Stimulated activated CD8-positive, alpha-beta memory T cell treated with anti-CD3 and anti-CD28 coated beads, Interleukin-15, amount 100 ng/mL, for 1 hour (primary cell): Measurements from ENCODE around the gene ENOX2.
"Not testable (repeated sequence)": the region's sequence is repeated elsewhere in the genome, so short reads cannot be mapped to it uniquely, and the experiment has no call there.

Experiments
- DNase-seq: peaks from one replicate; pipeline ENCODE4 v3.0.0-alpha.2; 2020; ENCODE audit warnings: low read depth

ENOX2 gene, protein sequence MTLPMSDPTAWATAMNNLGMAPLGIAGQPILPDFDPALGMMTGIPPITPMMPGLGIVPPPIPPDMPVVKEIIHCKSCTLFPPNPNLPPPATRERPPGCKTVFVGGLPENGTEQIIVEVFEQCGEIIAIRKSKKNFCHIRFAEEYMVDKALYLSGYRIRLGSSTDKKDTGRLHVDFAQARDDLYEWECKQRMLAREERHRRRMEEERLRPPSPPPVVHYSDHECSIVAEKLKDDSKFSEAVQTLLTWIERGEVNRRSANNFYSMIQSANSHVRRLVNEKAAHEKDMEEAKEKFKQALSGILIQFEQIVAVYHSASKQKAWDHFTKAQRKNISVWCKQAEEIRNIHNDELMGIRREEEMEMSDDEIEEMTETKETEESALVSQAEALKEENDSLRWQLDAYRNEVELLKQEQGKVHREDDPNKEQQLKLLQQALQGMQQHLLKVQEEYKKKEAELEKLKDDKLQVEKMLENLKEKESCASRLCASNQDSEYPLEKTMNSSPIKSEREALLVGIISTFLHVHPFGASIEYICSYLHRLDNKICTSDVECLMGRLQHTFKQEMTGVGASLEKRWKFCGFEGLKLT

DNA sequence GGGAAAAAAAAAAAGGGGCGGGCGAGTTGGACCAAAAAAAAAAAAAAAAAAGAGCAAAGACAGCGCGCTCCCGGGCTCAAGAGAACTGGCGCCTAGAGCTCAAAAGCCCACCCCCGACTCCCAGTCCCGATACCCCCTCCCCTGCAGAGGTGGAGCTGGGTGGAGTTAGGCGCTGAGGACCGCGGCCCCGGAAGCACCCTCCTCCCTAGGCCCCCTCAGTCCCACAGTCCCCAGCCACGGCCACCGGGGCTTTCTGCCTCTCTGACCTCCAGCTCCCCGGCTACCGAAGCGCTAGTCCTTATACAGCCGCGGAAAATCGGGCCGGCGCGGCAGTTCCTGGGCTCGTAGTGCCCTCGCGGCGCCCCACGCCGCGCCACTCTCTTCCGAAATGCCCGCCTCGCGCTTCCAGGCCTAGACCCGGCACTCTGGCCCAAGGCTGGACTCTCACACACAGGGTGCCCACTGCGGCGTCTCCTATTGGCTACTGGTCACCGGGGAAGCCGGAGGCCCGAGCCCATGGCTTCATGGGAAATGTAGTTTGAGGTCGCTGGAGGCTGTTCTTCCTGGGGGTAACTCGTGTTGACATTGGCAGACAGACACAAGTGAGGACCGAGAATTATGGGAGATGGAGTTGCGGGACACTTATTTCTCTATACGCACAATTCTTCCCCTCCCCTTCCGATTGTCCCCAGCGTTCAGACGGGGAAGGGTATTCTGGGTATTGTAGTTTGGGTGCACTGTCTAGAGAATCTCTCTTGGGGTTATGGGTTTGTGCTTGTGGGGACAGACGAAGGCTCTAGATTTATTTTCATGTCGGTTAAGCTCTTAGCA lies at the start of gene ENOX2:
Gene ENOX2 (minus strand): TSS at position 427 of the 831 bp plus-strand sequence. CDS start 199,993 bp downstream, outside the sequence.
- peak; percentile 51 for DNase-seq

DNA sequence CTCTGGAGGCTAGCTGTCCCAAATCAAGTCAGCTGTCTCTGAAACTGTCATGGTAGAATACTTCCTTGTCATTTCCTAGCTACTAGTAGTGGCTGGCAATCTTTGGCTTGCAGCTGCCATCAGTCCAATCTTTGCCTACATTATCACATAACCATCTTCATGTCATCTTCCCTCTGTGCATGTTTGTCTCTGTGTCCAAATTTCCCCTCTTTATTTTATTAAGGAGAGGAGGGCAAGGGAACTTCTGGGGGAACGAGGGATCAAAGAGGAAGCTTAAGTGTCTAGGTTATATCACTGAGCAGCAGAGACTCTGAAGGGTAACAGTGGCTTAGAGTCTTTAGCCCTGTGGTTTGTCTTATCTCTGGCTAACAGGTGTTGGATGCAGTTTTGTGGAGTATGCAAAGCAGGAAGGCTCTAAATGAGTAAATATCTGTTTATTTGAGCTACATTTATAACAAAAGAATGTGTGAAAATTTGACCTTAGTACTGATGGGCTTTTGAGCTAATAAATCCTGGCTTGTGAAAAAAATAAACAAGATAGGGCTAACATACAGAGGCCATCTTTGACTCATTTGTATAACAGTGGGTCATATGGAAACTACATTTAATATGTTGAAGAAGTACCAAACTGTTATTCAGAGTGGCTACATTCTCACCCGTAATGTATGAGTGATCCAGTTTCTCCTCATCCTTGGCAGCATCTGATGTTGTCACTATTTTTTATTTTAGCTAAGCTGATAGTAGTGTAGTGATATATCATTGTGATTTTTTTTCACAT lies 49.4 kb upstream of the ENOX2 start:
- DNase-seq, result no peak

DNA sequence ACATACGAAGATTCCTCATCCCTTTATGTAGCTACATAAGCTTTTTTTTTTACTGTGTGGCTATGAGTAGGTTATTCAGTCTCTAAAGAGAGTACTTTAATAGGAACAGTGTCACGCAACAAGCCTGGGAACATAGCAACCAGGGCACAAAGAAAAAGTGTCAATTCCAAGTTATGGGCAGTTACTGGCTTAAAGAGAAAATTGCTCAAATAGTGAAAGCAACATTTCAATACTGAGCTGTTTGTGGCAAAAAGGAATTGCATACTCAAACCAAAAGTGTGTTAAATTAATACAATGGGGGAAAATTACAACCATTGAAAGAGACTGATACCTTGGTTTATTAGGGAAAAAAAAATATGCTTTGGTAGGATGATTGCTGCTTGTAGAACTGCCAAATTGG lies 41.2 kb upstream of the ENOX2 start:
- no peak for DNase-seq

DNA sequence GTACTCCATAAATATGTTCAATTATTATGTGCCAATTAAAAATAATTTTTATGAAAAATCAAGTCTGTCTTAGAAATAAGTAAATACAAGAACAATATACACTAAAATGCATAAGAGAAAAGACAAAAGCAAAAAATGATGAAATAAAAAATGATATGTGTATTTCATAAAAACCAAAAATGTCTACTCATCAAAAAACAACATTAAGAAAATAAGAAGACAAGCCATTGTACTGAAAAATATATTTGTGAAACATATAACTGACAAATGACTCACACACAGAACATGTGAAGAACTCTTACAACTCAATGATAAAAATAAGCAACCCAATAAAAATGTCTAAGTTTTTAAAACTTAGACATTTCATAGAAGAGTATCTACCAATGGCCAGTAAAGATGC lies 34.1 kb upstream of the ENOX2 start:
- no peak for DNase-seq

DNA sequence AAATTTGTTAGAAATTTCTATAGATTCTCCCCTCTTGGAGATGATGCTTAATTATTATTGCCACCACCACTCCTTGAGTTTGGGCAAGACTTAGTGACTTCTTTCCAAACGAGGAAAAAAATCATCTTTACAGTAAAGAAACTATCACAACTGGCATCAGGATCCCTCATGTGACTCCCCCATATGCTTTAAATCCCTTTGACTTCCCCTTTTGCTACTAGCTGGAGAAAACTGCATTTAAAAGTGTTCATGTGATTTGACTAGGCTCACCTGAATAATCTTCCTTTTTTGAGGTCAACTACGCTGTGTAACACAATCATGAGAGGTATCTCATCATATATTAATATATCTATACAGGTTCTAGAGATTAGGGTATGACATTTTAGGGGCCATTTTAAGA lies 30.3 kb upstream of the ENOX2 start:
- no peak for DNase-seq

DNA sequence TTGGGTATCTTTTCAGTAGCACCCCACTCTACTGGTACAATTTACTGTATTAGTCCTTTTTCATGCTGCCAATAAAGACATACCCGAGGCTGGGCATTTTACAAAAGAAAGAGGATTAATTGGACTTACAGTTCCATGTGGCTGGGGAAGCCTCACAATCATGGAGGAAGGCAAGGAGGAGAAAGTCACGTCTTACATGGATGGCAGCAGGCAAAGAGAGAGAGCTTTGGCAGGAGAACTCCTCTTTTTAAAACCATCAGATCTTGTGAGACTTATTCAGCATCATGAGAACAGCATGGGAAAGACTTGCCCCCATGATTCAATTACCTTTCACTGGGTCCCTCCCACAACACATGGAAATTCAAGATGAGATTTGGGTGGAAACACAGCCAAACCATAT lies 17.4 kb upstream of the ENOX2 start:
- DNase-seq, result not testable (repeated sequence)

DNA sequence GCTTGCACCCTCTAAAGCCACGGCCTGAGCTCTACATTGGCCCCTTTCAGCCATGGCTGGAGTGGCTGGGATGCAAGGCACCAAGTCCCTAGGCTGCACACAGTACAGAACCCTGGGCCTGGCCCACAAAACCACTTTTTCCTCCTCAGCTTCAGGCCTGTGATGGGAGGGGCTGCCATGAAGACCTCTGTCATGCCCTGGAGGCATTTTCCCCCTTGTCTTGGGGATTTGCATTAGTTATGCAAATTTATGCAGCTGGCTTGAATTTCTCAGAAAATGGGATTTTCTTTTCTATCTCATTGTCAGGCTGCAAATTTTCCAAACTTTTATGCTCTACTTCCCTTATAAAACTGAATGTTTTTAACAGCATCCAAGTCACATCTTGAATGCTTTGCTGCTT lies 16.7 kb upstream of the ENOX2 start:
- DNase-seq, result not testable (repeated sequence)

DNA sequence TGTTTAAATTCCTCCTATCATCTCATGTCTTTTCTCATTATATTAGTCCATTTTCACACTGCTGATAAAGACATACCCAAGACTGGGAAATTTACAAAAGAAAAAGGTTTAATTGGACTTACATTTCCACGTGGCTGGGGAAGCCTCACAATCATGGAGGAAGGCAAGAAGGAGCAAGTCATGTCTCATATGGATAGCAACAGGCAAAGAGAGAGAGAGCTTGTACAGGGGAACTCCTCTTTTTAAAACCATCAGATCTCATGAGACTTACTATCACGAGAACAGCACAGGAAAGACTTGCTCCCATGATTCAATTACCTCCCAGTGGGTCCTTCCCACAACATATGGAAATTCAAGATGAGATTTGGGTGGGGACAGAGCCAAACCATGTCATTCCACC lies 15.5 kb upstream of the ENOX2 start:
- not testable (repeated sequence) for DNase-seq

DNA sequence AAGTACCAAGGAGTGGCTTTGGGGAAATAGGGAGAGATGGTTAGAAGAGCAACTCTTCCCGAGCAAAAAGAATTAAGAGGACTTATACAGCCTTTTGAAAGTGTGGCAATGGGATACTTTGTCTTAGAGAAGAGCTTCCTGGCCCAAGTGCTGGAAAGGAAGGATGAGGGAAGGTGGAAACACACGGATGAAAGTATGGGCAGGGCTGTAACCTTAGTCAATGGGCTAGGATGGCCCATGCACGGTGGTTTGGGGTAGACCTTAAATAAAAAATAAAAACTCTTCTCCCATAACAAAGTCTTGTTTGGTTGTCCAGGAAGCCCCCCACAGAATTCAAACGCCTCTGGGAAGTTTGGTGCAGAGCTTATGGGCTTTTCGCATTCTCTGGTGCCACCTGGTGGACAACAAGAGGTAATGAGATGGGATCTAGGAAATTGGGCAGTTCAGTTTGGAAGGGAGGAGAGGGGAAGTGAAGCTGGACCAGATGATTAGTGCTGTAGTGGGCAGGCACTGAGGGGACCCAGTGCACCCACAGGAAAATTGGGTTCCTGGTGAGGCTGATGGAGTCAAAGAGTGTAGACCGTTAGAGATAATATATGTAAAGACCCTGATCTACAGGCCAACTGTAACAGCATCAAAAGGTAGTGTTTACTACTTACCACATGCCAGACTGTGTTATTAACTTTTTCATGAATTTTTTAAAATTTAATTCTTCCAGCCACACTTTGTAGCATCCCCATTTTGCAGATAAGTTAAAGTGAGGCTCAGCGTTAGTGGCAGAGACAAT lies 13.8 kb upstream of the ENOX2 start:
- no peak for DNase-seq

DNA sequence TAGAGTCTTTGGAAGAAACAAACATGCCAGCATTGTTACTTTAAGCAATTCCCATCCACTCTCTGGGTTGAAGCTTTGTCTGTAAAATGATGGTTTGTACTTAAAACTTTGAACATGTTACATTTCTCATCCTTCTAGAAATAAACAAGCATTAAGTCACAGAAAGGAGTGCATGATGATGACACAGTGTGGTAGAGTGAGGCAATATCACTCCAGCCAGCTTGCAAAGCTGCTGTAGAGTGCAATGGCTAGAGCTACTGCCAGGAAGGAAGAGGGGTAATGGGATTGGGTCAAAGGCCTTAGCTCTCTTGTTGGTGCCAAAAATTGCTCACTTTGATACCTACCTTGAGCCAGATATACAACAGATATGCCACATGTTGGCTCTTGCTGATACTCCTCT lies 12.3 kb upstream of the ENOX2 start:
- DNase-seq, result no peak

DNA sequence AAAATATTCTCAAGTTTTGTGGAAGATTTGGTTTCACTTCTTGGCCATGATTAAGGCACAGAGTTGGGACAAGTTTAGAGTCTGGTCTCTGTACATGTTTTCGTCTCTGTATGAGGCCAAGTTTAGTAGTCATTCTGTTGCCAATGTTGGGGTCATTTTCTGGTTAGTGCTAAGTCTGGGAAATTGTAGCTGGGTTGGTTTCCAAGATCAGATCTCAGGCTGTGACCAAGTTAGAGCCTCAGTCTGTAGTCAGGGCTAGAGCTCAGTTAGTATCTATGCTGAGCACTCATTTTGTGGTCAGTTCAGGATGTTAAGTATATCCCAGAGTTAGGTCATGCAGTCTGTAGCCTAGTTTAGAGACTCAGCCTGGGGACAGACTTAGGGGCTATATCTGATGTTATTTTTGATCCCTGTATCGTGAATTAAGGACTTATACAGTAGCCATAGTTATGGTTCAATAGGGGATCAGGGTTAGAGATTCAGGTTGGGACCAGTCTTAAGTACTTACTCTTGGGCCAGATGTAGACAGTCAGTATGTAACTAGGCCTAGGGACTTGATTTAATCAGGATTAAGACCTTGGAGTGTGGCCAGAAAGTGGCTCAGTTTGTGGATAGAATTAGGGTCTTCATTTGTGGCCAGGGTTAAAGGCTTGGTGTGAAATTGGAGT lies 6.6 kb upstream of the ENOX2 start:
- DNase-seq, result no peak

DNA sequence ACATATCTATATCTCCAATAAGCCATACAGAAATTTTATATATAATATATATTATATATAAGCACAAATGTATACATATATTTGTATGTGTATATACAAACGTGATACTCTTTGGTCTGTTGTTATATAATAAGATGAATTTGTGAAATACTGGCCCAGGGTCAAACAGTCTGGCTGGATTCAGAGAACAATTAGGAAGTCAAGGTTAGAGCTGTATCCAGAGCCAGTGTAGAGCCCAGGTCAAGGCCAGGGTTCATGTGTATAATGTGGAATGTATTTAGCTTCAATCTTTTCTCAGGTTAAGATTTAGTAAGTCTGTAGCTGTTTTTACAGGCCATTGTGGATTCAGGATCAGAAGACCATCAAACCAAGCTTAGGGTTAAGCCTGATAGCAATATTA lies 3.8 kb upstream of the ENOX2 start:
- no peak for DNase-seq

DNA sequence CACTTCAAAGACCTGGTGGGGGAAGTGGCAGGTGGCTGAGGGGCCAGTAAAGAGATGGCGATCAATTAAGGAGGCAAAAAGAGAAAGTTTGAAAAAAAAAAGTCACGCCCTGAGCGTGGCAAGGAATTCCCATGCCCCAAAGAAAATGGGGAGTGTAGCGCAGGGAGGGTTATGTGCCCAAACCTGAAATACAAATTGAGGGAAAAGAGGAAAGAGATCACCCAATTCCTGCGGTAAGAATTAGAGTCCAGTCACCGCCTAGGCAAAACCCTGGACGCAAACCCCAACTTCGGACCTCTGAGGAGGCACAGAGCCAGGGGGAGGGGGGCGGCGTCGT lies 595 bp downstream of the ENOX2 start:
- no peak for DNase-seq

DNA sequence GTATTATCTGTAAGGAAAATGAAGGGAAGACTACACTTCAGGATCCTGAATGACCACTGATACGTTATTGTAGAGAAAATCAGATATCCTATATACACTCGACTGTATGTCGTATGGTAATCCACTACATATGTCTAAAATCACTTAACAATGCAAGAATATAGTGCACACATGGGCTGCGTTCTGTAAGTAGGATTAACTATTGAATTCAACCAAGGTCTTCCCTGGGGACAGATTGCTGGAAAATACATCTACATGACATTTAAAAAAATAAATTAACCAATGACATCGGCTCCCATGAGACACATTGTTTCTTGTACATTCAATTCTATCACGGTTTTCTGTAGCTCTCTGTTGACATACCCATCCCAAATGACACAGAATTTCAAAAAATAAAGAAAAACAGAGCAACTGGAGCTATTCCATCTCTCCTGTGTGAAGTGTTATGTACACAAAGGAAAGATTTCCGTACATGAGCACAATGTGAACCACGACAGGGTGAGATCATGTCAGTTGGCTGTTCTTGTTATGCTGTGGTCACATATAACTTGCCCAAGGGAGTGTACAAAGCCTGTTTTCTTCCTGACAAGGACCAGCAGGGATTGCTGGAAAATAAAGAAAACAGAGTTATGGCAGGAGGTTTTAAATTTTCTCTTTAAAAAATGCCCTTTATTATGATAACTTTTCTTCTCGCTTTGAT lies 6.1 kb downstream of the ENOX2 start:
- DNase-seq, result no peak

DNA sequence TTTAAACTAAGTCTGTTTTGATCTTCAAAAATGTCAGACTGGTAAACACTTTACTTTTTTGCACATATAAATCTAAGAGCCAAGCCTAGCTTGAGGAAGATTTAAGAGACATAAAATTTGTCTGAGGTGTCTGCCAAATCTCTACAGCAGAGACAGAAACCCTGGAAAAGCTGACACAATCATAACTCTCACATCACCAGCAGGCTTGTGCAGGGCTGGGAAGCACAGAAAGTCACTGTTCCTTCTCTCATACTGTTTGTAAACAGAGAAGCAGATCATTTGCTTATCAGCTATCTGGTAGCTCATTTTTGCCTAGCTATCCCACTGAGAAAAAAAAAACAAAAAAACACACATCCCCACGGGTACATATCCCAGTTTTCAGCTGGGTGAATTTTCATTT lies 7.0 kb downstream of the ENOX2 start:
- no peak for DNase-seq

DNA sequence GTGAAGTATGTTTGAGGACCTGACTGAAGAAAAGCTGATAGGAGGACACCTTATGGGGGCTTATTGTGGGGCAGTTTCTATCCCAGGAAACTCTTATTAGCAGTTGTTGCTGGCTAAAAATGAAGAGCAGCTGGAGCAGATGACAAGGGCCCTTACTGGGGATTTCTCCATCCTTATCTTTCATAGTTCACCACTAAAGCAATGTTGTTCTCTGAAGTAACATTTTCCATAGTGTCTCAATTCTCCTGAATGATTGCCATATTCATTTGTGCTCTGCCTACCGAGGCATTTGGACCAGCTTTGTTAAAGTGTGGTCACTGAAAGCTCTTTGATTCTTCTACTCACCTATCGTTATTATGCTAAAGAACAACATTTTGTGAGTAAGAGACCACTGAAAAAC lies 7.7 kb downstream of the ENOX2 start:
- DNase-seq, result no peak

DNA sequence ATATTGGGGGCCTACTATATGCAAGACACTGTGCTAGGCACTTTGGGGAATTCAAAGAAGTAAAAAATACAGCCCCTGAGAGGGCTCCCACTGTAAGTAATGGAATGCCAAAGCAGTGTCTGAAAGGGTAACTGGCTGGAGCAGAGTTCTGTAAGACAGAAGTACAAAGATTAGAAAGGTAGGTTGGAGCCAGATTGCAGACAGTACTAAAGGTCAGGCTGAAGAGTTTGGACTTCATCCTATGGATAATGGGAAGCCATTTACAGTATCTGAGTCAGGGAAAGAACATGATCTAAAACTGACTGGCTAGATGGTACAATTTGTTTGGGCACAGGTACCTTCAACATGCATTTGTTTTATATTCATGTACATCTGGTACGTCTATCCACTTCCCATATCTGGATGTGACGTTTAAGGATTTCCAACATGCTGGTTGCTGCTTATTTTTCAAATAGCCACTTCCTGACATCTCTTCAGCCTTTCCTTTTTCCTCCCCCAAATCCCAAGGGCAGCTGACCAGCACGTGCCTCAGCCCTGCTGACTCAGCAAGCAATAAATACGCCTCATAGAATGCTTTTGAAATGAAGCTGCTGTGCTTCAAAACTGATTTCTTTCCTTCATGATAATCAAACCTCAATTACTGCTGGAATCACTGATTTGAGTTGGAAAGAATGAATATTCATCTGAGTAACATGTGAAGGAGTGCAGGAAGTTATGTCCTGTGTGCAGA lies 9.5 kb downstream of the ENOX2 start:
- no peak for DNase-seq

DNA sequence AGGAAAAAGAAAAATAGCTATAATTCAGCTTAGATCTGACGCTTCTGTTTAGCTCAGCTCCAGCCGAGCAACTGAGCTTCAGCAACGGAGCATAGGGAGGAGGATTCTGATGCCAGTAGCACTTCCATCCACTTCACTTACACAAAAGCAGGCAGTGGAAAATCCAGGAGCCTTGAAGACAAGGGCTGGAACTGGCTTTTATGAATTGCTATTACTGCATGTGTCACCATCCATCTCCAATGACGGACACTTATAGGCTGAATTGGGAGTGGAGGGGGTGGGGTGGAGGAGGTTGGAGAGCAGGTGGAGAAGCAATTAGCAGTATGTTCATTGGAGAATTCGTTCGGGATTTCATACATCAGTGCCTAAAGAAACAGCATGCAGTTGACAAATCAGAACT lies 15.6 kb downstream of the ENOX2 start:
- no peak for DNase-seq

DNA sequence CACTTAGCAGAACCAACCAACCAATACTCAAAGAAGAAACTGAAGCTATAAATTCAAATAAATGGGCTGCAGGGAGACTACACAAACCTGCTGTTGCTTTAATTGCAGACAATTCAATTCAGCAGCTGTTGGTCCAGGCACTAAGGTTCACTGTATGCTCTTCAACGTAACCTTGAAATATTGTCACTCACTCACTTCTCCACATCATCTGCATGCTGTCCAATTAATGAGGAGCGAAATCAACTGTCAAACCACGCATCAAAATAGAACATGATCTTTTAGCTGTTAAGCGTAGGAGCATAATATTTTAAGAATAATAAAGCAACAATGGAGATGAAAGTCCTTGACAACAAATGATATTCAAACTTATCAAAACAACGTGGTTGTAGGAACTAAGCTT lies 17.0 kb downstream of the ENOX2 start:
- DNase-seq, result no peak

DNA sequence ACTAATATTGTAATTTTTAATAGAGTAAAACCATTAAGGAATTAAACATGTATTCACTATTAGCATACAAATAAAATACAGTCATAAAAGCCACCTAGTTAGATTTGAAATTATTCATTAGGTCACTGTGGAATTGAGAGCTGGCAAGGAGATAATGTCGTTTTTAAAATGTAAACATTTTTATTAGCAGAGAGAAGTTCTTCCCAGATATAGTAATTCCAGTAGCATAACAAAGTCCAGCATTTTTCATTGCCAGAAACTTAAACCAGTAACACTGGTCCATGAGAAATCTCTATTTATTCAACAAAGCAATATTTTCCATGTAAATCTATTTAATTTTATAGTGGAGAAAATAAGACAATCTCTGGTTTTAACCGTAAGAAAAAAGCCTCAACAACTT lies 17.5 kb downstream of the ENOX2 start:
- DNase-seq, result no peak
